Measurements from ENCODE around the gene FAM20A. TPM values are rescaled to one million over a fixed set of nuclear protein-coding genes. Genes with fewer than 3 reads are reported as not detected.

The FAM20A gene
- polyA plus RNA-seq, 1 donor (not counting 4 experiments of a cell fraction or from before 2014, with no cell fraction given), result not detected

- Histone ChIP-seq H2AFZ (ENCODE audit: control insufficient read depth, low read length) (peak overlapping the region; percentile 92), H3K27me3 (ENCODE audit: control insufficient read depth, extremely low read depth, insufficient read depth, low read length) (no peaks in the 10 kb centered on the region), H4K20me1 (ENCODE audit: control insufficient read depth, extremely low read depth, insufficient read depth, low read length) (no peaks in the 10 kb centered on the region), H3K79me2 (ENCODE audit: control insufficient read depth, insufficient read depth, low read length) (no peaks in the 10 kb centered on the region), H3K9me1 (ENCODE audit: control insufficient read depth, extremely low read depth, insufficient read depth, low read length) (no peaks in the 10 kb centered on the region), H3K9me3 (ENCODE audit: control insufficient read depth, low read depth, low read length) (no peaks in the 10 kb centered on the region), H3K9ac (ENCODE audit: control insufficient read depth, extremely low read depth, insufficient read depth, low read length) (no peak overlapping the region), H3K4me2 (ENCODE audit: control insufficient read depth, extremely low read depth, insufficient read depth, low read depth, low read length) (peak overlapping the region; percentile 13), H3K4me1 (ENCODE audit: control insufficient read depth, extremely low read depth, insufficient read depth, low read length) (peaks cover 6% of the 10 kb centered on the region), H3K36me3 (ENCODE audit: control insufficient read depth in 2 of 2, extremely low read depth in 1 of 2, insufficient read depth in 2 of 2, low read length in 2 of 2) (no peaks in the 10 kb centered on the region), H3K27ac (ENCODE audit: control insufficient read depth, insufficient read depth, low read length) (no peak overlapping the region), H3K4me3 (ENCODE audit: control insufficient read depth in 2 of 3, extremely low read depth in 1 of 3, insufficient read depth in 2 of 3, low read depth in 1 of 3, low read length in 3 of 3) (no peak overlapping the region)
- DNase-seq (ENCODE audit: low read depth, low spot score), result no peak
- dilution Hi-C loops (cut with MboI; ENCODE audit: extremely low pct_ligation_motif_present, low sequenced_read_pairs), result no loop called here
- FAIRE-seq, result peak; percentile 51
- TF ChIP-seq EZH2 (IDR thresholded peaks at IDR 0.05; ENCODE audit: low read length), result no peak
Observed at GRCh38 chr17:68627956-68628575, 26.9 kb upstream of the FAM20A start.

GRCh38 chr17:68624381-68624780, 23.2 kb upstream of the FAM20A start:
- no peak for FAIRE-seq
- Histone ChIP-seq H3K4me3 (ENCODE audit: control insufficient read depth in 2 of 3, extremely low read depth in 1 of 3, insufficient read depth in 2 of 3, low read depth in 1 of 3, low read length in 3 of 3) (no peak overlapping the region), H3K27ac (ENCODE audit: control insufficient read depth, insufficient read depth, low read length) (no peak overlapping the region), H3K36me3 (ENCODE audit: control insufficient read depth in 2 of 2, extremely low read depth in 1 of 2, insufficient read depth in 2 of 2, low read length in 2 of 2) (no peaks in the 10 kb centered on the region), H4K20me1 (ENCODE audit: control insufficient read depth, extremely low read depth, insufficient read depth, low read length) (no peaks in the 10 kb centered on the region), H3K27me3 (ENCODE audit: control insufficient read depth, extremely low read depth, insufficient read depth, low read length) (no peaks in the 10 kb centered on the region), H3K9ac (ENCODE audit: control insufficient read depth, extremely low read depth, insufficient read depth, low read length) (no peak overlapping the region), H3K79me2 (ENCODE audit: control insufficient read depth, insufficient read depth, low read length) (no peaks in the 10 kb centered on the region), H2AFZ (ENCODE audit: control insufficient read depth, low read length) (no peak overlapping the region), H3K9me3 (ENCODE audit: control insufficient read depth, low read depth, low read length) (no peaks in the 10 kb centered on the region), H3K4me1 (ENCODE audit: control insufficient read depth, extremely low read depth, insufficient read depth, low read length) (peaks cover 6% of the 10 kb centered on the region), H3K4me2 (ENCODE audit: control insufficient read depth, extremely low read depth, insufficient read depth, low read depth, low read length) (no peak overlapping the region), H3K9me1 (ENCODE audit: control insufficient read depth, extremely low read depth, insufficient read depth, low read length) (no peaks in the 10 kb centered on the region)
- DNase-seq (ENCODE audit: low read depth, low spot score), result no peak
- TF ChIP-seq EZH2 (IDR thresholded peaks at IDR 0.05; ENCODE audit: low read length) (no peak), CTCF (optimal IDR thresholded peaks at IDR 0.05 in 1 of 3, IDR thresholded peaks at IDR 0.05 in 1 of 3, conservative IDR thresholded peaks at IDR 0.05 in 1 of 3; ENCODE audit: extremely low read depth in 1 of 3, insufficient read depth in 2 of 3, low read length in 3 of 3) (no peak)
- dilution Hi-C loops (cut with MboI; ENCODE audit: extremely low pct_ligation_motif_present, low sequenced_read_pairs), result no loop called here

GRCh38 chr17:68623811-68624210, 22.6 kb upstream of the FAM20A start:
- no peaks in the 10 kb centered on the region for H3K36me3 ChIP-seq (ENCODE audit: control insufficient read depth in 2 of 2, extremely low read depth in 1 of 2, insufficient read depth in 2 of 2, low read length in 2 of 2)
- FAIRE-seq (no peak), DNase-seq (ENCODE audit: low read depth, low spot score) (no peak)
- dilution Hi-C loops (cut with MboI; ENCODE audit: extremely low pct_ligation_motif_present, low sequenced_read_pairs), result no loop called here
- no peak overlapping the region for H3K27ac ChIP-seq (ENCODE audit: control insufficient read depth, insufficient read depth, low read length)
- H3K9me1 ChIP-seq (ENCODE audit: control insufficient read depth, extremely low read depth, insufficient read depth, low read length), result no peaks in the 10 kb centered on the region
- no peaks in the 10 kb centered on the region for H3K27me3 ChIP-seq (ENCODE audit: control insufficient read depth, extremely low read depth, insufficient read depth, low read length)
- no peaks in the 10 kb centered on the region for H3K9me3 ChIP-seq (ENCODE audit: control insufficient read depth, low read depth, low read length)
- H2AFZ ChIP-seq (ENCODE audit: control insufficient read depth, low read length), result no peak overlapping the region
- no peak overlapping the region for H3K4me3 ChIP-seq (ENCODE audit: control insufficient read depth in 2 of 3, extremely low read depth in 1 of 3, insufficient read depth in 2 of 3, low read depth in 1 of 3, low read length in 3 of 3)
- peaks cover 6% of the 10 kb centered on the region for H3K4me1 ChIP-seq (ENCODE audit: control insufficient read depth, extremely low read depth, insufficient read depth, low read length)
- H3K79me2 ChIP-seq (ENCODE audit: control insufficient read depth, insufficient read depth, low read length), result no peaks in the 10 kb centered on the region
- H3K4me2 ChIP-seq (ENCODE audit: control insufficient read depth, extremely low read depth, insufficient read depth, low read depth, low read length), result no peak overlapping the region
- H3K9ac ChIP-seq (ENCODE audit: control insufficient read depth, extremely low read depth, insufficient read depth, low read length), result no peak overlapping the region
- no peak for TF ChIP-seq CTCF (optimal IDR thresholded peaks at IDR 0.05 in 1 of 3, IDR thresholded peaks at IDR 0.05 in 1 of 3, conservative IDR thresholded peaks at IDR 0.05 in 1 of 3; ENCODE audit: extremely low read depth in 1 of 3, insufficient read depth in 2 of 3, low read length in 3 of 3)
- no peak for TF ChIP-seq EZH2 (IDR thresholded peaks at IDR 0.05; ENCODE audit: low read length)
- H4K20me1 ChIP-seq (ENCODE audit: control insufficient read depth, extremely low read depth, insufficient read depth, low read length), result no peaks in the 10 kb centered on the region

Data from keratinocyte (primary cell).